Left lung (tissue), 10 donors: Measurements from ENCODE around the gene ELL. TPM values are rescaled to one million over a fixed set of nuclear protein-coding genes. Genes with fewer than 3 reads are reported as not detected.

Experiments
- ATAC-seq: fragments of 200-7000 bp; cut with Tn5 transposase; one replicate; pipeline ENCODE4 v1.9.1; 2020; ENCODE audit warnings: moderate library complexity
- DNase-seq, 4 donors: peaks; one replicate each; pipeline ENCODE4 v3.0.0-alpha.2; 2013 to 2020
- H3K27ac ChIP-seq, 2 donors: fragments of 200-600 bp; sonication (generic) in 1 of 2; one replicate each; pipeline versions ENCODE4 v1.5.0 to v1.8.0; 2020 to 2021
- H3K27me3 ChIP-seq, 2 donors: fragments of 200-600 bp; sonication (generic) in 1 of 2; one replicate each; pipeline versions ENCODE4 v1.5.0 to v1.8.0; 2020 to 2021
- H3K36me3 ChIP-seq, 2 donors: fragments of 200-600 bp; sonication (generic) in 1 of 2; one replicate each; pipeline versions ENCODE4 v1.5.0 to v1.8.0; 2020 to 2021
- H3K4me1 ChIP-seq, 2 donors: fragments of 200-600 bp; one replicate each; pipeline ENCODE4 v1.8.0; 2021
- H3K4me3 ChIP-seq, 2 donors: fragments of 200-600 bp; sonication (generic) in 1 of 2; one replicate each; pipeline versions ENCODE4 v1.5.0 to v1.8.0; 2020 to 2021; ENCODE audit warnings: mild to moderate bottlenecking in 1 of 2
- H3K9me3 ChIP-seq, 2 donors: fragments of 200-600 bp; sonication (generic) in 1 of 2; one replicate each; pipeline versions ENCODE4 v1.5.0 to v1.8.0; 2020 to 2021
- CTCF ChIP-seq, 2 donors: fragments of 200-600 bp; sonication (generic) in 1 of 2; IDR thresholded peaks; one replicate each; pipeline versions ENCODE4 v1.5.0 to v1.8.0; 2021; ENCODE audit warnings: antibody characterized with exemption in 2 of 2
- intact Hi-C, 2 donors: fragments of 100-400 bp; cut with DNase I; formaldehyde crosslinking; loops; one replicate each; pipeline versions ENCODE4 v1.11.2 to v1.14.2; 2022
- polyA plus RNA-seq, 6 donors: library from polyadenylated mRNA; unstranded; fragments of 120-200 nt; gene quantifications; one replicate each; pipeline ENCODE4 v1.2.1, GENCODE V29; 2013; ENCODE audit not compliant: insufficient read length in 6 of 6
- total RNA-seq, 2 donors: library from RNA; stranded (reverse); fragmentation: NEBNext Ultra II Directional; extraction: Animal tissue kit (Norgen Biotek cat#: 25700); gene quantifications; one replicate each; pipeline ENCODE4 v1.2.1, GENCODE V29; 2021
- donor health status: DM: no; HTN: yes; CAD: no.
- donor health status: DM: no; HTN: no; CAD: no.

ELL gene
- total and polyA plus RNA-seq, 8 donors = 8.5 to 22.9 (median 9.9) TPM

DNA sequence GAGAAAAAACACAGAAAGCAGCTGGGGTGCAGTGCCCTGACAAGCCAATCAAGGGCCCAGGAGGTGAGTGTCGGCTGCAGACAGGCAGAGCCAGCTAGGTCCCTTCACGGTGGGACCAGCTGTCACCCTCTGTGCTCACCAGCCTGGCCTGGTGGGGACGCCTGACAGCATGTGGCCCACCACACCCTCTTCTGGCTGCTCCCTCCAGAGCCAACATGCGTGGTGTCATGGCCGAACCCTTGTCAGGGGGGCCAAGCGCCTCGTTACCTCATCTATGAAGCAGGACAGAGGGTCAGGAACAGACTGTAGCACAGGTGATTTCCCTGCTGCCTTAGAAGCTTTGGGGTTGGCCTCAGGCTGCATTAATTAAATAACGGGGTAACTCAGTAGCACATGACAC is 43.9 kb downstream of the ELL start:
- Histone ChIP-seq H3K27ac (peak overlapping the region; percentile 83 to 95), H3K4me3 (no peak overlapping the region), H3K4me1 (peaks cover 34 to 97% of the 10 kb centered on the region in 2 donors), H3K9me3 (no peaks in the 10 kb centered on the region), H3K36me3 (peaks cover 0 to 2% of the 10 kb centered on the region in 2 donors), H3K27me3 (no peaks in the 10 kb centered on the region)
- DNase-seq (no peak), ATAC-seq (no peak)
- no peak for TF ChIP-seq CTCF (IDR thresholded peaks at IDR 0.05)
- intact Hi-C loops = no loop called here

GRCh38 chr19:18477042-18477779 is 44.7 kb downstream of the ELL start:
- H3K4me1 ChIP-seq = peaks cover 31 to 94% of the 10 kb centered on the region in 2 donors
- peaks cover 0 to 10% of the 10 kb centered on the region in 2 donors for H3K36me3 ChIP-seq
- no peak for ATAC-seq
- H3K27ac ChIP-seq = peak overlapping the region in 1 of 2 donors; percentile 95
- no peak overlapping the region for H3K4me3 ChIP-seq
- no peaks in the 10 kb centered on the region for H3K9me3 ChIP-seq
- no peaks in the 10 kb centered on the region for H3K27me3 ChIP-seq
- peak in 1 of 2 donors; percentile 18 for TF ChIP-seq CTCF (IDR thresholded peaks at IDR 0.05)
- DNase-seq = no peak
- intact Hi-C loops = no loop called here

GRCh38 chr19:18476507-18477041 is 45.3 kb downstream of the ELL start:
- Histone ChIP-seq H3K4me3 (no peak overlapping the region), H3K27ac (peak overlapping the region in 1 of 2 donors; percentile 95), H3K9me3 (no peaks in the 10 kb centered on the region), H3K36me3 (peaks cover 0 to 16% of the 10 kb centered on the region in 2 donors), H3K27me3 (no peaks in the 10 kb centered on the region), H3K4me1 (peaks cover 31 to 88% of the 10 kb centered on the region in 2 donors)
- no peak for TF ChIP-seq CTCF (IDR thresholded peaks at IDR 0.05)
- intact Hi-C loops = no loop called here
- ATAC-seq = no peak
- DNase-seq = no peak

DNA sequence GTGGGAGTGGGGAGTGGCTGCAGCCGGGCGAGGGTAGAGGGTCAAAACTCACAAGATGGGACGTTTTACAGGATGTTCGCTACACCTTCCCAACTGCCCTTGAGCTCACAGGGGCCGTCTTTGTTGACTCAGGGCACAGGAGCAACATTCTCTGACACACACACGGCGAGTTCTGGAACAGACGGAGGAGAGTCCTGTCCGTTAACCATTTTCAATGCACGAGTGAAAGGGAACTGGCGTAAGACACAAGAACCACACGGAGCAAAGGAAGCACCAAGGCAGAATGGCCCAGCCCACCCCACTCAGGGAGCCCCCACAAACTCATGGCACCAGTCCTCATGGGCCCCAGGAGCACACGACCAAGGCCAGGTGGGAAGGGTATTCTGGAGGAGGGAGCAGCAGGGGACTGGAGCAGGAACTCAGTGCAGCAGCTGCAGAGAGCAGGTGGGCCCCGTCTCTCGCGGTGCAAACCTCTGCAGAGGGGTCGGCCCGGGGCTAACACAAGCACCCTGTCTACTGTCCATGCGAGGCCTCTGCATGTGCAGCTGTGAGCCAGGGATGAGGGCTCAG is 46.0 kb downstream of the ELL start:
- Histone ChIP-seq H3K4me3 (no peak overlapping the region), H3K27ac (peak overlapping the region in 1 of 2 donors; percentile 95), H3K4me1 (peaks cover 27 to 81% of the 10 kb centered on the region in 2 donors), H3K36me3 (peaks cover 0 to 24% of the 10 kb centered on the region in 2 donors), H3K27me3 (no peaks in the 10 kb centered on the region), H3K9me3 (no peaks in the 10 kb centered on the region)
- no peak for TF ChIP-seq CTCF (IDR thresholded peaks at IDR 0.05)
- ATAC-seq (no peak), DNase-seq (no peak)
- intact Hi-C loops = no loop called here

GRCh38 chr19:18475004-18475453 is 46.8 kb downstream of the ELL start:
- no peaks in the 10 kb centered on the region for H3K9me3 ChIP-seq
- DNase-seq (no peak), ATAC-seq (no peak)
- intact Hi-C loops = no loop called here
- H3K4me1 ChIP-seq = peaks cover 19 to 79% of the 10 kb centered on the region in 2 donors
- peak overlapping the region in 1 of 2 donors; percentile 95 for H3K27ac ChIP-seq
- peaks cover 0 to 31% of the 10 kb centered on the region in 2 donors for H3K36me3 ChIP-seq
- H3K4me3 ChIP-seq = no peak overlapping the region
- no peaks in the 10 kb centered on the region for H3K27me3 ChIP-seq
- no peak for TF ChIP-seq CTCF (IDR thresholded peaks at IDR 0.05)
